ENCODE data around the gene PDE4D. TPM values are rescaled to one million over a fixed set of nuclear protein-coding genes. Genes with fewer than 3 reads are reported as not detected.

PDE4D gene
- total RNA-seq, 4 donors from 2014 or later, result 6.7 to 21.0 (median 15.0) TPM

DNA sequence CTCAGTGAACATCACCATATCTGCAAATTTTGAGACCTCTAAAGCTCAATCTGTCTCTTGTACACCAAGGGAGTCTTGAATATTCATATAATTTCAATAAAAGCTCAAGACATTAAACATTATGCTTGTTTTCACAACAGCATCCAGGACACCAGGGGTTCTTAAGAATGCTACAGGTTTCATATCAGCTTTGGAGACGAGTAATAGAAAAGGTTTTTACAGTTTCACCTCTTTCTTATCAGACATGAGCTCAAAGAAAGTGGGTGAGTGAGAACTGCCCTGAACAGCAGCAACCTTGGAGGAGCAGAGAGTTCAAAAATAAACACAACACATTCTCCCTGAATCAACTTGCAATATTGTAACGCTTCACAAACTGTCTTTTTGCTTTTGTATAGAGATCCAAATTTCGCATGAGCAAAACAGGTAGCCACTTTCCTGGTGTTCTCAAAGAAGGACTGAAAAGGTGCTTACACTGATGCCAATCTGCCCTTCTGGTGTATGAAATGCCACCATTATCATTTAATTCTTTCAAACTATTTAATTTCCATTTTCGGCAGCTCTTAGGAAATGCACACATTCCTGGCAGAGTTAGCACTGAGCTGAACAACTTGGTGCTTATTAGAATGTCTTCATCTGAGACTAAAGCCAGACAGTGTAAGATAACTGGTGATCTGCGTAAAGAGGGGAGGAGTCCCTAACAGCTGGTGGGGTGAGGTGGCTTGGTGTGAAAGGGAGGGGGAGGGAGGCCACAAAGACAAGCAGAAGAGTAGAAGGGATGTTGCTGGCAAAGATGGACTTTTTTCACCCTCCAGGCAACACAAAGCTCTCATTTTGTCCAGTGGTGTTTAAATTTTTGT lies 535.3 kb downstream of the PDE4D start:
- H3K4me3 ChIP-seq (ENCODE audit: low read depth, poor library complexity, severe bottlenecking), result no peak overlapping the region
- intact Hi-C loops (cut with DNase I; ENCODE audit: low total_unique reads), result no loop called here
- DNase-seq (ENCODE audit: low spot score in 2 of 2), result no peak
- WGBS, 2 donors, result 75 to 86% methylated on average over 5 of the region's 5 CpGs
- TF ChIP-seq POLR2A (IDR thresholded peaks at IDR 0.05), result no peak
- TF ChIP-seq, protein P1, sequence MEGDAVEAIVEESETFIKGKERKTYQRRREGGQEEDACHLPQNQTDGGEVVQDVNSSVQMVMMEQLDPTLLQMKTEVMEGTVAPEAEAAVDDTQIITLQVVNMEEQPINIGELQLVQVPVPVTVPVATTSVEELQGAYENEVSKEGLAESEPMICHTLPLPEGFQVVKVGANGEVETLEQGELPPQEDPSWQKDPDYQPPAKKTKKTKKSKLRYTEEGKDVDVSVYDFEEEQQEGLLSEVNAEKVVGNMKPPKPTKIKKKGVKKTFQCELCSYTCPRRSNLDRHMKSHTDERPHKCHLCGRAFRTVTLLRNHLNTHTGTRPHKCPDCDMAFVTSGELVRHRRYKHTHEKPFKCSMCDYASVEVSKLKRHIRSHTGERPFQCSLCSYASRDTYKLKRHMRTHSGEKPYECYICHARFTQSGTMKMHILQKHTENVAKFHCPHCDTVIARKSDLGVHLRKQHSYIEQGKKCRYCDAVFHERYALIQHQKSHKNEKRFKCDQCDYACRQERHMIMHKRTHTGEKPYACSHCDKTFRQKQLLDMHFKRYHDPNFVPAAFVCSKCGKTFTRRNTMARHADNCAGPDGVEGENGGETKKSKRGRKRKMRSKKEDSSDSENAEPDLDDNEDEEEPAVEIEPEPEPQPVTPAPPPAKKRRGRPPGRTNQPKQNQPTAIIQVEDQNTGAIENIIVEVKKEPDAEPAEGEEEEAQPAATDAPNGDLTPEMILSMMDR (IDR thresholded peaks at IDR 0.05), result no peak

DNA sequence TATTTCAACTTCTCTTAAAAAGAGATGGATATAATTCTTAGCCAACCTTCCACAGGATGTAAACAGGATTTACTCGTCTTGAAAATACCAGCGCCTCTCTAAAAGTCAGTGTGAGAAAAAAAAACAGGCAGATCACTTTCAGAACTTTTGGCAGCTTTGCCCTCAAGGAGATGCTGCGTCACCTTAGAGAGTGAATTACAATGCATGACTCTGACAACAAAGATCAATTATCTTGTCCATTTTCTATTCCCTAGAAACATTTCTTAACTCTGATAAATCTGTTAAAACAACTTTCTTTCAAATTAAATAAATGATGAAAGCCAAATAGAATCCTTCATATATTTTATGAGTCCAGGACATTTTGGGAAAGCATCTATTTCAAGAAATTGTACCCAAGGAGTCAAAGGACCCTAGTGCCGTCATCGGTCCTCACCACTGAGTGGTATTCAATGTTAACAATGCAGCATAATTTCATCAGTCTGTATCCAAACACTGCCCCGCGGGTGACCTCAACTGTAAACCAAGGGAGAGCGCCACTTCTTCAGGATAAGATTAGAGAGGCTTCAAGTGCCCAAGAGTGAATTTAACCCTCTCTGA lies 536.0 kb downstream of the PDE4D start:
- DNase-seq (ENCODE audit: low spot score in 2 of 2), result no peak
- WGBS, 2 donors, result 74 to 78% methylated on average over 8 of the region's 8 CpGs
- intact Hi-C loops (cut with DNase I; ENCODE audit: low total_unique reads), result no loop called here
- TF ChIP-seq POLR2A (IDR thresholded peaks at IDR 0.05), result no peak
- TF ChIP-seq, protein P1 (IDR thresholded peaks at IDR 0.05), result no peak
- no peak overlapping the region for H3K4me3 ChIP-seq (ENCODE audit: low read depth, poor library complexity, severe bottlenecking)

- H3K4me3 ChIP-seq (ENCODE audit: low read depth, poor library complexity, severe bottlenecking), result no peak overlapping the region
- DNase-seq (ENCODE audit: low spot score in 2 of 2), result no peak
- no peak for TF ChIP-seq POLR2A (IDR thresholded peaks at IDR 0.05)
- TF ChIP-seq, protein P1 (IDR thresholded peaks at IDR 0.05), result no peak
- WGBS, 2 donors, result 71 to 73% methylated on average over 12 of the region's 12 CpGs
- intact Hi-C loops (cut with DNase I; ENCODE audit: low total_unique reads), result no loop called here
These were observed 536.6 kb downstream of the PDE4D start for GRCh38 chr5:59356813-59357380.

DNA sequence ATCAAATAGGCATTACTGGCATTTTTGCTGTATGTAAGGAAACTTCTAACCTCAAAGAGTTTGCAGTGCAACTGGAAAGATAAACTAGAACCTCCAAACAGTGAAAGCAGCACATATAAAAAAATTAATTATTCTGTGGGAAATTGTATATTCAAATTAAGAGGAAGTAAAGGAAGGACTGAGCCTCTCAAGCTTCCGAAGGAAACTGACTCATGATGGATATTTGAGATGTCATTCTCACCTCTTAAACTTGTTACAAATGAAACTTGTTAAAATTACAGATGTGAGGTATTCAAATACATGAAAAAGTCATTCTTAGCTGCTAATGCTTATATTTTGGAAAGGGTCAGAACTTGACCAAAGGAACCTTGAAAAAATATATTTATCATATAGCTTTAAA lies 538.7 kb downstream of the PDE4D start:
- intact Hi-C loops (cut with DNase I; ENCODE audit: low total_unique reads), result no loop called here
- TF ChIP-seq, protein P1 (IDR thresholded peaks at IDR 0.05), result no peak
- TF ChIP-seq POLR2A (IDR thresholded peaks at IDR 0.05), result no peak
- H3K4me3 ChIP-seq (ENCODE audit: low read depth, poor library complexity, severe bottlenecking), result no peak overlapping the region
- WGBS, 2 donors, result 75 to 88% methylated on average over 1 of the region's 1 CpG
- no peak for DNase-seq (ENCODE audit: low spot score in 2 of 2)

DNA sequence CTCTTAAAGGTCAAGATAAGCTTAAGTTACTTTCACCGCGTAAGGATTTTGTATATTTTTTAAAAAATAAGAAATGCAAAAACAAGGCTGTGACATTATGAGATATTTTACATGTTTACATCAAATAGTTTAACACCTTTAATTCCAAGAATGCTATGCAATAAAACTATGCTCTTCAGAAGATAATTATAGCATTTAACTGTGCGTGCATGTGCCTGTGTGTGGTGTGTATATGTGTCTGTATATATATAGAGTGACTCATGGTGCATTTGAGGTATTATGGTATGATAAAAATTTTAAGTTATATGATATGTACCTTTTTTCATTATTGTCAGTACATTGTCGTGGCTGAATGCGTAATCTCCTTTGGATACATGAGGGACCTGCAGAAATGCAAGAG lies 539.3 kb downstream of the PDE4D start:
- H3K4me3 ChIP-seq (ENCODE audit: low read depth, poor library complexity, severe bottlenecking), result no peak overlapping the region
- TF ChIP-seq POLR2A (IDR thresholded peaks at IDR 0.05), result no peak
- TF ChIP-seq, protein P1 (IDR thresholded peaks at IDR 0.05), result no peak
- intact Hi-C loops (cut with DNase I; ENCODE audit: low total_unique reads), result no loop called here
- no peak for DNase-seq (ENCODE audit: low spot score in 2 of 2)
- WGBS, 2 donors, result 85 to 95% methylated on average over 5 of the region's 5 CpGs
